HFF-Myc (cell line): ENCODE measurements around the gene TXNRD2.

ENCODE experiments used
- DNase-seq: peaks from one replicate; pipeline ENCODE4 v3.0.0-alpha.2; 2011; ENCODE audit warnings: low read depth; ENCODE audit errors: extremely low read depth
- H3K4me3 ChIP-seq: replicated peaks from 2 replicates; pipeline ENCODE4 v1.5.1; 2011; ENCODE audit warnings: low read depth, mild to moderate bottlenecking, control low read depth, low read length
- TF ChIP-seq, protein P1 (sequence below): IDR thresholded peaks from 2 replicates; pipeline ENCODE4 v1.5.1; 2012; ENCODE audit warnings: mild to moderate bottlenecking, low read depth, low read length, control low read depth; ENCODE audit errors: missing control alignments

TXNRD2 gene

DNA sequence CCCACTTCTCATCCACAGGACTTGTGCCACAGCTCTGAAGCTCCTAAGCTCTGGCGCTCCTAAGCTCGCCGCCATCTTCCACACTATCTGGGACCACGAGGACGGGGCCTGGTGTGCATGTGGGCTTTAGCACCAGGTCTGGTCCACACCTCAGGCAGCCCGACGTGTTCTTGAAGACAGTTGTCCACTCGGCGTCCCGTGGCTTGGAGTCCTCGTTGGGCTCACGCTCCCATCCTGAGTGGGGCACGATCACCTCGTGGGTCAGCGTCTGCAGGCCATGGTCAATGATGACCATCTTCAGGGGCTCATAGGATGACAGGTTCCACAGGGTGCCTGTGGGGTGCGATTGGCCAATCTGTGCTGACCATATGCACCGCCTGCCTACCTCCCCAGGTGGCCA lies 37.1 kb upstream of the TXNRD2 start:
- DNase-seq: no peak
- TF ChIP-seq, protein P1, sequence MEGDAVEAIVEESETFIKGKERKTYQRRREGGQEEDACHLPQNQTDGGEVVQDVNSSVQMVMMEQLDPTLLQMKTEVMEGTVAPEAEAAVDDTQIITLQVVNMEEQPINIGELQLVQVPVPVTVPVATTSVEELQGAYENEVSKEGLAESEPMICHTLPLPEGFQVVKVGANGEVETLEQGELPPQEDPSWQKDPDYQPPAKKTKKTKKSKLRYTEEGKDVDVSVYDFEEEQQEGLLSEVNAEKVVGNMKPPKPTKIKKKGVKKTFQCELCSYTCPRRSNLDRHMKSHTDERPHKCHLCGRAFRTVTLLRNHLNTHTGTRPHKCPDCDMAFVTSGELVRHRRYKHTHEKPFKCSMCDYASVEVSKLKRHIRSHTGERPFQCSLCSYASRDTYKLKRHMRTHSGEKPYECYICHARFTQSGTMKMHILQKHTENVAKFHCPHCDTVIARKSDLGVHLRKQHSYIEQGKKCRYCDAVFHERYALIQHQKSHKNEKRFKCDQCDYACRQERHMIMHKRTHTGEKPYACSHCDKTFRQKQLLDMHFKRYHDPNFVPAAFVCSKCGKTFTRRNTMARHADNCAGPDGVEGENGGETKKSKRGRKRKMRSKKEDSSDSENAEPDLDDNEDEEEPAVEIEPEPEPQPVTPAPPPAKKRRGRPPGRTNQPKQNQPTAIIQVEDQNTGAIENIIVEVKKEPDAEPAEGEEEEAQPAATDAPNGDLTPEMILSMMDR: no peak
- H3K4me3 ChIP-seq: no peak overlapping the region

- TF ChIP-seq, protein P1: no peak
- no peak for DNase-seq
- no peak overlapping the region for H3K4me3 ChIP-seq
These were observed 36.0 kb upstream of the TXNRD2 start for GRCh38 chr22:19977296-19978243.

GRCh38 chr22:19976671-19977070 lies 35.1 kb upstream of the TXNRD2 start:
- DNase-seq: no peak
- no peak overlapping the region for H3K4me3 ChIP-seq
- TF ChIP-seq, protein P1: no peak

- no peak overlapping the region for H3K4me3 ChIP-seq
- no peak for DNase-seq
- TF ChIP-seq, protein P1: no peak
These were observed 34.1 kb upstream of the TXNRD2 start for GRCh38 chr22:19975707-19976035.

DNA sequence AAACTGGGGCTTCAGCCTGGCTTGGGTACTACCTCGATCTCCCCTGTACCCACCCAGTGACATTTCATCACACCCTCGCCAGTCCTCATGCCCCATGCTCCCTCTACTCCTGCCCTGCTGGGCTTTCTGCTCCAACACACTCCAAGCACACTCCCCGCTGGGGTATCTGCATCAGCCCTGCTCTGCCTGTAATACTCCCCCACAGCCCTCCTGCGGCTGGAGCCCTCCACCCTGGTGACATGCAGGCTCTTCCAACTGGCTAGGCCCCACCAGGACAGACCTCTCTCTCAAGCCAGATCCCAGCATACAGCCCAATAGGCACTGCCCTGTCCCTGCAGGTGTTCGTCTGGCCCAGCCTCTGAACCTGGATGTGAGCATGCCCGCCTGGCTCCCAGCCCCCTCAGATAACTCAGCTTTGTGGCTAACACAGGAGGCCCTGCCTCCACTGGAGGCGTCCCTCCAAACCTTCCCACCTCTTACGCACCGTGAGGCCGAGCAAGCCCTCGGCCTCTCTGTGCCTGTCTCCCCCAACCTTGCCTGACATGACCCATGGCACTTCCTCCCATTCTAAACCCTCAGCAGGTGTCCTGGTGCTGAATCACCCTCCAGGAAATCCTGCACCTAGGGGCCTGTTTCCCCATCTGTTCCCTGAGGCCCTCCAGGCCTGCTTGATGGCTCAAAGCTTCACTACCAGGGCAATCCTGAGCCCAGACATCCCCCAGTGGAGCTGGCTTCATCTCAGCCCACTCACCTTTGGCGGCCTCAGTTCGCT lies 33.5 kb upstream of the TXNRD2 start:
- H3K4me3 ChIP-seq: no peak overlapping the region
- no peak for DNase-seq
- TF ChIP-seq, protein P1: no peak

DNA sequence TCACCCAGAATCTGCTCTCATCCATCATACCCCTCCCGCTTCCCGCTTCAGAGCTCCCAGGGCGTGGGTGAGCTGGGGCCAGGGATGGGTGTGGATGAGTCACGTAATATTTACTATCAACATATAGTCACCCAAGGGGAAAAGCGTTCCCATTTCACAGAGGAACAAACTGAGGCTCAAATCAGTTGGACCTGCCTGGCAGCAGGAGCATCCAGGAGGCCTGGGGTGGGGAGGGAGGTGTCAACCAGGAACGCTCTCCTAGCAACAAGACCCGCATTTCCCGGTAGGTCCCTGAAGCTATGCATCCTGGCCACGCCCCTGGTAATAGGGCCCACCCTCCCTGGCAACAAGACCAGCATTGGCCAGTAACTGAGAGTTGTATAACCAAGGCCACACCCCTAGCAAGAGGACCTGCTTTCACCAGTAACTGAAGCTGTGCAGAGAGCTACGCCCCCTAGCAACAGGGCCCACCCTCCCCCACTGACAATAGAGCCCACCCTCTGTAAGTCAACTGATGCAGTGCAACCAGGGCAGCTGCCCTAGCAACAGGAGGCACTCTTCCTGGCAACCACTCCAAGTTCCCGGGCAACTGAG lies 32.7 kb upstream of the TXNRD2 start:
- DNase-seq: no peak
- no peak overlapping the region for H3K4me3 ChIP-seq
- TF ChIP-seq, protein P1: no peak
